ENCODE results near the gene CDC42BPA. TPM values are rescaled to one million over a fixed set of nuclear protein-coding genes. Genes with fewer than 3 reads are reported as not detected.

Gene CDC42BPA
- total and polyA plus RNA-seq, 2 of the 8 experiments (the other 6 are each of a cell fraction or from before 2014, with no cell fraction given), result 7.1 to 28.5 TPM

GRCh38 chr1:226949401-226949800, 368.9 kb downstream of the CDC42BPA start (continued):
- TF ChIP-seq CHD7 (IDR thresholded peaks at IDR 0.05; ENCODE audit: insufficient replicate concordance, low read length) (no peak), SIRT6 (IDR thresholded peaks at IDR 0.05; ENCODE audit: low read length) (no peak), PHF8 (conservative IDR thresholded peaks at IDR 0.05; ENCODE audit: low read depth, low read length) (no peak)

Measured in H1 (cell line).